T-cell (primary cell): Measurements from ENCODE around the gene TM4SF18. TPM values are rescaled to one million over a fixed set of nuclear protein-coding genes. Genes with fewer than 3 reads are reported as not detected.

Experiments
- ATAC-seq, 4 experiments: fragments of 200-7000 bp in 3 of 4; fragments of 150-1000 bp in 1 of 4; cut with Tn5 transposase; replicated peaks in 1 of 4; 1 replicate in 3 of 4; 2 replicates in 1 of 4; pipeline ENCODE4 v1.10.0; 2021; ENCODE audit warnings: moderate library complexity in 3 of 4, mild to moderate bottlenecking in 2 of 4, moderate number of reproducible peaks in 1 of 4
- CTCF ChIA-PET, 2 donors: fragments of 300-600 bp; sonication (Branson Sonifier 250); formaldehyde crosslinking; loops; one replicate each; lab custom pipeline; 2022; ENCODE audit warnings: antibody characterized with exemption in 2 of 2; lab: Charles Lee
- POLR2A ChIA-PET, 2 donors: fragments of 300-600 bp; sonication (Branson Sonifier 250); formaldehyde crosslinking; loops; one replicate each; lab custom pipeline; 2022; ENCODE audit warnings: antibody characterized with exemption in 2 of 2; lab: Charles Lee
- DNase-seq, 35 experiments: peaks; one replicate each; pipeline versions ENCODE4 v3.0.0 to v3.0.0-alpha.2; 2013 to 2023
- H3K27ac ChIP-seq: one replicate; pipeline ENCODE4 v1.5.1; 2013; ENCODE audit warnings: low read length
- H3K27me3 ChIP-seq, 2 experiments: replicated peaks in 1 of 2; 1 replicate in 1 of 2; 2 replicates in 1 of 2; pipeline versions ENCODE4 v1.6.1 to v1.7.0; 2013; ENCODE audit warnings: low read length in 1 of 2, mixed read lengths in 1 of 2; ENCODE audit not compliant: control insufficient read depth in 2 of 2, insufficient read depth in 2 of 2; ENCODE audit errors: extremely low read depth in 1 of 2
- H3K36me3 ChIP-seq, 2 donors: 1 replicate in 1 of 2; 2 replicates in 1 of 2; pipeline versions ENCODE4 v1.6.1 to v1.7.0; 2013; ENCODE audit warnings: low read length in 1 of 2; ENCODE audit not compliant: control insufficient read depth in 2 of 2, insufficient read depth in 1 of 2; ENCODE audit errors: extremely low read depth in 1 of 2
- H3K4me1 ChIP-seq, 2 experiments: 1 replicate in 1 of 2; 2 replicates in 1 of 2; pipeline versions ENCODE4 v1.6.1 to v1.7.0; 2013; ENCODE audit warnings: low read length in 2 of 2, mixed read lengths in 1 of 2; ENCODE audit not compliant: insufficient read depth in 2 of 2, control insufficient read depth in 1 of 2; ENCODE audit errors: extremely low read depth in 1 of 2
- H3K4me3 ChIP-seq, 2 donors: 1 replicate in 1 of 2; 2 replicates in 1 of 2; pipeline versions ENCODE4 v1.5.1 to v1.7.0; 2013; ENCODE audit warnings: mild to moderate bottlenecking in 2 of 2, low read length in 1 of 2, moderate library complexity in 1 of 2; ENCODE audit not compliant: control insufficient read depth in 1 of 2; ENCODE audit errors: extremely low read depth in 1 of 2
- H3K9me3 ChIP-seq: 2 replicates; pipeline ENCODE4 v1.7.0; 2013
- H3K27ac Mint-ChIP-seq, 2 donors: one replicate each; pipeline ENCODE4 v1.8.0; 2020 to 2021; ENCODE audit warnings: mild to moderate bottlenecking in 2 of 2, mixed read lengths in 2 of 2
- H3K27me3 Mint-ChIP-seq, 2 donors: one replicate each; pipeline ENCODE4 v1.8.0; 2021 to 2022; ENCODE audit warnings: mixed read lengths in 2 of 2
- H3K36me3 Mint-ChIP-seq: one replicate; pipeline ENCODE4 v1.8.0; 2021; ENCODE audit warnings: mixed read lengths
- H3K4me1 Mint-ChIP-seq, 3 donors: one replicate each; pipeline ENCODE4 v1.8.0; 2020 to 2022; ENCODE audit warnings: mixed read lengths in 3 of 3, mild to moderate bottlenecking in 1 of 3
- H3K4me3 Mint-ChIP-seq, 3 donors: one replicate each; pipeline ENCODE4 v1.8.0; 2020 to 2022; ENCODE audit warnings: mild to moderate bottlenecking in 3 of 3, mixed read lengths in 3 of 3, moderate library complexity in 3 of 3
- H3K9me3 Mint-ChIP-seq, 3 donors: one replicate each; pipeline ENCODE4 v1.8.0; 2020 to 2022; ENCODE audit warnings: mixed read lengths in 3 of 3
- WGBS: methylation state at CpG from one replicate; pipeline ENCODE4 v1.1.5; 2013; ENCODE audit warnings: missing lambda C conversion rate; ENCODE audit not compliant: insufficient coverage; 5-methylcytosine and 5-hydroxymethylcytosine counted together
- total RNA-seq, 35 experiments: library from RNA in 6 of 35; stranded (reverse) in 6 of 35; fragments of 120-200 nt in 1 of 35; gene quantifications; one replicate each; pipeline versions ENCODE4 v1.2.1 to v1.2.4 and lab custom pipeline; 2013 to 2026

Gene TM4SF18
- total RNA-seq, 5 donors from 2014 or later (not counting 1 experiment from before 2014, with no cell fraction given): not detected

DNA sequence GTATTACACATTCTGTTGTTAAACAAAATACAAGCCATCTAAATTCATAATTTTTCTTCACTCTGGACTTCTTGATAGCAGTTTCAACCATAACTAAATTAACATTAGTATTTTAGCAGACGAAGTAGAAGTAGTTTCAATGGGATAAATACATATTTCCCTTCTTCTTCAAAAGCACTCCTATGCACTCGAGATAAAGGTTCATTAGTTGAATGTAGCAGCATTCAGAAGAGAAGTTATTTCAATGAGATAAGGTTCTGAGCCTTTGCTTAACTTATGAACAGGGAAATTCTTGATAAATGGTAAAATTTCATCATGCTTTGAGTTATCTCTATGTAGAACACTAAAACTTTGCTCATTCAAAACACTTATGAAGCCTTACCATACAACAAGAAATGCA lies 11.8 kb downstream of the TM4SF18 start:
- POLR2A ChIA-PET: no interaction called here
- Histone ChIP-seq H3K36me3 (no peaks in the 10 kb centered on the region), H3K27me3 (no peaks in the 10 kb centered on the region), H3K4me1 (no peaks in the 10 kb centered on the region), H3K4me3 (no peak overlapping the region), H3K27ac (no peak overlapping the region), H3K9me3 (no peaks in the 10 kb centered on the region)
- no peaks in the 10 kb centered on the region for H3K9me3 Mint-ChIP-seq
- CTCF ChIA-PET: no interaction called here
- H3K36me3 Mint-ChIP-seq: no peaks in the 10 kb centered on the region
- no peaks in the 10 kb centered on the region for H3K4me1 Mint-ChIP-seq
- ATAC-seq: no peak
- no CpG with 5 or more reads among the region's 2 CpGs for WGBS
- H3K4me3 Mint-ChIP-seq: no peak overlapping the region
- H3K27me3 Mint-ChIP-seq: peaks cover 4 to 17% of the 10 kb centered on the region in 2 donors
- H3K27ac Mint-ChIP-seq: no peak overlapping the region
- no peak for DNase-seq

DNA sequence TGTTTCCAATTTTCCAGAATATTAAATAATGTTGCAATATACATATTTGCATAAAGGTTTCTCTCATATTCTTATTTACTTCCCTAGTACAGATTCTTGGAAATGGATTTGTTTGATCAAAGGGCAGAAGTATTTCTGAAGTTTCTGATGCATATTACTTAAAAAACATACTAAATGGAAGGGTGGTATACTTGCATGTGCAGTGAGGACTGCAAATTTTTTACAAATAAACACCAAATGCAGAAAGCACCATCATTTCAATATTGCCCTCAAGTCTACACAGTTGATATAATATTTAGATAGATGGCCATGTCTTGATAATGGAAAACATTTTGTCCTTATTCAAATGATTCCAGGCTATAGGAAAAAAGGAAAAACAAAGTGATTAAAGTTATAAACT lies 12.3 kb downstream of the TM4SF18 start:
- Mint-ChIP-seq H3K36me3 (no peaks in the 10 kb centered on the region), H3K9me3 (no peaks in the 10 kb centered on the region), H3K27me3 (peaks cover 4 to 13% of the 10 kb centered on the region in 2 donors), H3K27ac (no peak overlapping the region), H3K4me3 (no peak overlapping the region), H3K4me1 (no peaks in the 10 kb centered on the region)
- ATAC-seq: no peak
- no peaks in the 10 kb centered on the region for H3K36me3 ChIP-seq
- H3K27ac ChIP-seq: no peak overlapping the region
- H3K4me3 ChIP-seq: no peak overlapping the region
- no peaks in the 10 kb centered on the region for H3K9me3 ChIP-seq
- DNase-seq: no peak
- CTCF ChIA-PET: no interaction called here
- no peaks in the 10 kb centered on the region for H3K27me3 ChIP-seq
- H3K4me1 ChIP-seq: no peaks in the 10 kb centered on the region
- POLR2A ChIA-PET: no interaction called here

DNA sequence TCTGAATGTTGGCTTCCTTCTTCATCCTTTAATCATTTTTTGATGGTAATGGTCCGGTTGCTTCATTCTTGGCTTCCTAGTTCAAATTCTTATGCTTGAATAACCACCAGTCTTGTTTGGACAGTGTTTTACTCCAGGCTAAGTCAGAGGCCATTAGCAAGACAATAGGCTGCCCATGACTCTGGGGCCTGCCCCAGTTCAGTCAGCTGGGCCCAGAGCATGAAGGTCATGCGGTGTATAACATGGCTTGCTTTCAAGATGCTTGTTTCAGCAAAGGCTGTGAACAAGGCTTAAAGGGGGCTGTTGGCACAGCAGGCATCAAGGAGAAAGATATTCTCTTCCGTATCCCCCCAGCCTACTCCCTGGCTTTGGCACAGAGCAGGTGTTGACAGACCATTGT lies 13.7 kb downstream of the TM4SF18 start:
- no peak overlapping the region for H3K27ac Mint-ChIP-seq
- no peaks in the 10 kb centered on the region for H3K9me3 Mint-ChIP-seq
- no peaks in the 10 kb centered on the region for H3K4me1 Mint-ChIP-seq
- ATAC-seq: no peak
- H3K4me1 ChIP-seq: no peaks in the 10 kb centered on the region
- H3K4me3 Mint-ChIP-seq: no peak overlapping the region
- no peak overlapping the region for H3K4me3 ChIP-seq
- CTCF ChIA-PET: no interaction called here
- no peaks in the 10 kb centered on the region for H3K36me3 Mint-ChIP-seq
- POLR2A ChIA-PET: no interaction called here
- no peaks in the 10 kb centered on the region for H3K9me3 ChIP-seq
- peaks cover 4 to 12% of the 10 kb centered on the region in 2 donors for H3K27me3 Mint-ChIP-seq
- no peaks in the 10 kb centered on the region for H3K36me3 ChIP-seq
- no peaks in the 10 kb centered on the region for H3K27me3 ChIP-seq
- no peak for DNase-seq
- 100% methylated on average over 1 of the region's 3 CpGs for WGBS
- H3K27ac ChIP-seq: no peak overlapping the region

DNA sequence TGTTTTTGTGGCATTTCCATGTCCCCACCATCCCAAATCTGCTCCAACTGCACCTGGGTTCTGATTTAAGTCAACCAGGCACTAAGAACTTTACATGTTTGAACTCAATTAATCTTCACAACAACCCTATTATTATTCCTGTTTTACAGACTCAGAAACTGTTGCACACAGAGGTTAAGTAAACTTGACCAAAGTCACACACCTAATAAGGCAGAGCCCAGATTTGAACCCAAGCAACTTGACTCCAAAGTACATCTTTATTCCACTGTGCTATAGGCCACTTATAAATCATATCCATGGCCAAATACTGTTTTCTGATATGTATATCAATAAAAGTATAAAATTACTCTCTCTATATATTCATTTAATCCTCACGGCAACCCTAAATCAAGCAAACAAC lies 16.4 kb downstream of the TM4SF18 start:
- no peak overlapping the region for H3K4me3 Mint-ChIP-seq
- H3K4me1 Mint-ChIP-seq: no peaks in the 10 kb centered on the region
- Histone ChIP-seq H3K36me3 (no peaks in the 10 kb centered on the region), H3K27ac (no peak overlapping the region), H3K4me3 (no peak overlapping the region), H3K4me1 (no peaks in the 10 kb centered on the region), H3K27me3 (no peaks in the 10 kb centered on the region), H3K9me3 (no peaks in the 10 kb centered on the region)
- ChIA-PET POLR2A (no interaction called here), CTCF (no interaction called here)
- ATAC-seq: no peak
- DNase-seq: no peak
- H3K27ac Mint-ChIP-seq: no peak overlapping the region
- no CpG with 5 or more reads among the region's 1 CpG for WGBS
- no peaks in the 10 kb centered on the region for H3K36me3 Mint-ChIP-seq
- peaks cover 0 to 2% (median 0%) of the 10 kb centered on the region in 3 donors for H3K9me3 Mint-ChIP-seq
- H3K27me3 Mint-ChIP-seq: peaks cover 16 to 17% of the 10 kb centered on the region in 2 donors

DNA sequence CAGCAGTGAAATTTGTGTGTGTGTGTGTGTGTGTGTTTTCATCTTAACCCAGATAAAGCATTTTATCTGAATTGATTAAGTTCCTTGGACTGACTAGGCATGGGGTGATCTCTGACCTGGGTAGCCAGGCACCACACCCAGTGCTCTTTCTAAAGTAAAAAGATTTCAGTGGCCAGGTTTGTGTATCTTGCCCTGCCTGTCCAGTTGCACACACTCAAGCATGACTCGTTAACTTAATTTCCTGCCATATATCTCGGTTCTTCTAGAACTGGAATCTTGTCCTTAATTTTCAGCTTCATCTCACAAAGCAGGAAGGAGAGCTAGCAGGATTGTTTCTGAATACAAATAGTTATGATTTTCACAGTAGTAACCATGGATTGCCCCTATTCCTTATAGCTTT lies 17.0 kb downstream of the TM4SF18 start:
- no peaks in the 10 kb centered on the region for H3K4me1 Mint-ChIP-seq
- DNase-seq (no peak), ATAC-seq (no peak)
- POLR2A ChIA-PET: no interaction called here
- CTCF ChIA-PET: no interaction called here
- no peak overlapping the region for H3K4me3 ChIP-seq
- 60% methylated on average over 1 of the region's 2 CpGs for WGBS
- no peak overlapping the region for H3K27ac ChIP-seq
- no peaks in the 10 kb centered on the region for H3K27me3 ChIP-seq
- no peak overlapping the region for H3K27ac Mint-ChIP-seq
- no peaks in the 10 kb centered on the region for H3K9me3 ChIP-seq
- no peaks in the 10 kb centered on the region for H3K36me3 Mint-ChIP-seq
- peaks cover 0 to 3% (median 0%) of the 10 kb centered on the region in 3 donors for H3K9me3 Mint-ChIP-seq
- no peak overlapping the region for H3K4me3 Mint-ChIP-seq
- no peaks in the 10 kb centered on the region for H3K36me3 ChIP-seq
- peaks cover 19 to 23% of the 10 kb centered on the region in 2 donors for H3K27me3 Mint-ChIP-seq
- H3K4me1 ChIP-seq: no peaks in the 10 kb centered on the region

DNA sequence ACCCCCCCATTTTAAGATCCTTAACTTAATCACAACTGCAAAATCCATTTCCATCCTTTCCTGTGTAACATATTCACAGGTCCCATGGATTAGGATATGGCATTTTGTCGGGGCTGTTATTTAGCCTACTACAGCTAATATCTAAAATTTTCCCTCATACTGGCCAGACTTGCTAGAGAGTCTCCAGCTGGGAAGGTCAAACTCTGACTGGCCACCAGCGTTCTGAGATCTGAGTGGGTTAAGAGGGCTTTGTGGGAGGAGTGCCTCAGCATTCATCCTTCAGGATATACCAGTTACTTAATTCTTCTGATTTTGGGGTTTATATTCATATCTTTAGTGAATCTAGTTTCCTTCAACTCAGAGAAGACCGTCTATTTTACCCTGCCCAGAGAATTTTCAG lies 17.7 kb downstream of the TM4SF18 start:
- no peak overlapping the region for H3K27ac Mint-ChIP-seq
- H3K4me1 Mint-ChIP-seq: no peaks in the 10 kb centered on the region
- H3K9me3 ChIP-seq: no peaks in the 10 kb centered on the region
- no peak for DNase-seq
- CTCF ChIA-PET: no interaction called here
- no peaks in the 10 kb centered on the region for H3K27me3 ChIP-seq
- no peak overlapping the region for H3K4me3 ChIP-seq
- no peak overlapping the region for H3K27ac ChIP-seq
- POLR2A ChIA-PET: no interaction called here
- no peaks in the 10 kb centered on the region for H3K36me3 ChIP-seq
- peaks cover 23 to 25% of the 10 kb centered on the region in 2 donors for H3K27me3 Mint-ChIP-seq
- no peak for ATAC-seq
- no peaks in the 10 kb centered on the region for H3K36me3 Mint-ChIP-seq
- H3K4me3 Mint-ChIP-seq: no peak overlapping the region
- WGBS: no CpG with 5 or more reads among the region's 3 CpGs
- H3K4me1 ChIP-seq: no peaks in the 10 kb centered on the region
- H3K9me3 Mint-ChIP-seq: peaks cover 0 to 3% (median 0%) of the 10 kb centered on the region in 3 donors
